Keratinocyte (primary cell): ENCODE results near the gene DSTYK.

Source experiments
- CTCF ChIP-seq, 3 experiments: IDR thresholded peaks in 1 of 3; conservative IDR thresholded peaks in 1 of 3; optimal IDR thresholded peaks in 1 of 3; 2 replicates in 2 of 3; 3 replicates in 1 of 3; pipeline versions ENCODE3 to v1.5.1; 2011; ENCODE audit warnings: low read length in 3 of 3, mild to moderate bottlenecking in 3 of 3, moderate library complexity in 2 of 3, control low read depth in 1 of 3, inconsistent platforms in 1 of 3; ENCODE audit not compliant: insufficient read depth in 2 of 3; ENCODE audit errors: extremely low read depth in 1 of 3
- EZH2 ChIP-seq: IDR thresholded peaks from one replicate; pipeline ENCODE4 v1.6.1; 2012; ENCODE audit warnings: inconsistent platforms, mild to moderate bottlenecking, low read length, moderate library complexity

GRCh38 chr1:205129447-205130029 is 82.0 kb downstream of the DSTYK start:
- TF ChIP-seq CTCF (optimal IDR thresholded peaks at IDR 0.05 in 1 of 3, IDR thresholded peaks at IDR 0.05 in 1 of 3, conservative IDR thresholded peaks at IDR 0.05 in 1 of 3; ENCODE audit: extremely low read depth in 1 of 3, insufficient read depth in 2 of 3, low read length in 3 of 3) (no peak), EZH2 (no peak)
